Nephron (organoid): Measurements from ENCODE around the gene CACNA2D1.

Source experiments
- H3K27ac Mint-ChIP-seq, 3 experiments: 2 replicates each; pipeline ENCODE4 v1.8.0; 2020; ENCODE audit warnings: mixed read lengths in 3 of 3, mild to moderate bottlenecking in 2 of 3, moderate library complexity in 1 of 3
- H3K27me3 Mint-ChIP-seq: 2 replicates; pipeline ENCODE4 v1.8.0; 2021; ENCODE audit warnings: low read depth, mild to moderate bottlenecking, moderate library complexity, mixed read lengths
- H3K36me3 Mint-ChIP-seq: 2 replicates; pipeline ENCODE4 v1.8.0; 2020; ENCODE audit warnings: low read depth, mixed read lengths
- H3K4me1 Mint-ChIP-seq: 2 replicates; pipeline ENCODE4 v1.8.0; 2020; ENCODE audit warnings: mixed read lengths
- H3K4me3 Mint-ChIP-seq, 3 experiments: 2 replicates each; pipeline ENCODE4 v1.8.0; 2020; ENCODE audit warnings: mild to moderate bottlenecking in 3 of 3, mixed read lengths in 3 of 3, moderate library complexity in 2 of 3
- H3K9me3 Mint-ChIP-seq: 2 replicates; pipeline ENCODE4 v1.8.0; 2020; ENCODE audit warnings: mixed read lengths
- TF ChIP-seq, protein P1 (sequence below), 3 experiments: fragments of 200-600 bp; sonication (generic); IDR thresholded peaks; one replicate each; pipeline ENCODE4 v1.5.0; 2021; ENCODE audit warnings: antibody characterized with exemption in 3 of 3; ENCODE audit not compliant: unreplicated experiment in 3 of 3

CACNA2D1 gene

DNA sequence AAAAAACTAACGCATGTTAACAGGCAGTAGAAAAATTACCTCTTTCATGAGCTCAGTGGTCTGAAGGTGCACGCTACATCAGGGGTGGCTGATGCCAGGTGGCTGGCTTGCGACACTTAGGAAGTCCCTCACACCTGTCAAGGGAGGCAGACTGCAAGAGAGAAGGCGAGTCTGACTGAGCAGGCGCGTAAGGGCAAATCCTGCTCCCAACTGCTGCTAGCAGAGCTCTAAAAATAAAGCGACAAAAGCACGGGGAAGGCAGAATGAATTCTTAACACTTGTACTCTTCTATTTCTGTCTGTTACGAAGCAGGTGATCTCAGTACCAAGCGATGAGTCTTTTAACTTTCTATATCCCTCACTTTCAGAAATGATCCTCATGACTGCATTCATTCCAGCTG is 33.1 kb downstream of the CACNA2D1 start:
- Mint-ChIP-seq H3K9me3 (no peaks in the 10 kb centered on the region), H3K4me1 (peaks cover 39% of the 10 kb centered on the region), H3K4me3 (peak overlapping the region in 1 of 3 experiments; percentile 48), H3K27me3 (no peaks in the 10 kb centered on the region), H3K27ac (peak overlapping the region; percentile 20 to 43 (median 34)), H3K36me3 (peaks cover 18% of the 10 kb centered on the region)
- TF ChIP-seq, protein P1, sequence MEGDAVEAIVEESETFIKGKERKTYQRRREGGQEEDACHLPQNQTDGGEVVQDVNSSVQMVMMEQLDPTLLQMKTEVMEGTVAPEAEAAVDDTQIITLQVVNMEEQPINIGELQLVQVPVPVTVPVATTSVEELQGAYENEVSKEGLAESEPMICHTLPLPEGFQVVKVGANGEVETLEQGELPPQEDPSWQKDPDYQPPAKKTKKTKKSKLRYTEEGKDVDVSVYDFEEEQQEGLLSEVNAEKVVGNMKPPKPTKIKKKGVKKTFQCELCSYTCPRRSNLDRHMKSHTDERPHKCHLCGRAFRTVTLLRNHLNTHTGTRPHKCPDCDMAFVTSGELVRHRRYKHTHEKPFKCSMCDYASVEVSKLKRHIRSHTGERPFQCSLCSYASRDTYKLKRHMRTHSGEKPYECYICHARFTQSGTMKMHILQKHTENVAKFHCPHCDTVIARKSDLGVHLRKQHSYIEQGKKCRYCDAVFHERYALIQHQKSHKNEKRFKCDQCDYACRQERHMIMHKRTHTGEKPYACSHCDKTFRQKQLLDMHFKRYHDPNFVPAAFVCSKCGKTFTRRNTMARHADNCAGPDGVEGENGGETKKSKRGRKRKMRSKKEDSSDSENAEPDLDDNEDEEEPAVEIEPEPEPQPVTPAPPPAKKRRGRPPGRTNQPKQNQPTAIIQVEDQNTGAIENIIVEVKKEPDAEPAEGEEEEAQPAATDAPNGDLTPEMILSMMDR (IDR thresholded peaks at IDR 0.05; ENCODE audit: unreplicated experiment in 3 of 3): no peak

DNA sequence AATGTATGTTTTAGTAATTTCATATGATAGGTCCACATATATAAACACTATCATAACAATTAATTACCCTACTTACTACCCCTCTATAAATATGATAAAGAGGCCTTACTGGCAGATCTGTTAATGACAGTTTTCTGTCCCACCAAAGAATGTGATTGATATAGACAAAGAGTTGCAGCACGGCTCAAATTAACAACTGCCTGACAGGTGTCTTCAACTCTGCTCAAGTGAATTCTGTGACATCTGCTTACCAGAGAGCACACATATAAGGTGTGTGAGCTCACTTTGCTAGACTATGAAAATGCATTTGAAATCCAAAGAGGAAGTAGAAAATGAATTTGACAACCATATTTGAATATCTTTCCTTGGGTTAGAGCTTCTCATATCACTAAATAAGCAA is 36.6 kb downstream of the CACNA2D1 start:
- no peaks in the 10 kb centered on the region for H3K9me3 Mint-ChIP-seq
- H3K4me1 Mint-ChIP-seq: peaks cover 52% of the 10 kb centered on the region
- no peak overlapping the region for H3K4me3 Mint-ChIP-seq

DNA sequence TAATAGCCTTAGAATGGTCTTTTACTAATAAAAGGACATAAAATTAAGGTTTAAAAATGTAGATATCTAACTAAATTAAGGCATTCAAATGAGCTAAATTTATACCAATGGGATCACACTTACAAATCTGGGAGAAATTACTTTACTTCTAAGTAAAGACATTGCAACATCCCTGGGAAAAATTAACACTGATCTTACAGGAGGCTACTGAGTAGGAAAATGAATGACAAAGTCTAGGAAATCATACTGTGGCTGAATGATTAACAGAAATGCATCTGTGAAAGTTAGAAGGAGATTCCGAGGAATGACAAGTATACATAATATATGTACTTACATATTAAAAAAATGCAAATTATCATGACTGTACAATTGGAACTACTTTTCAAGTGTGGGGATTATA is 38.3 kb downstream of the CACNA2D1 start:
- peaks cover 37% of the 10 kb centered on the region for H3K36me3 Mint-ChIP-seq
- peak overlapping the region; percentile 38 to 95 (median 42) for H3K27ac Mint-ChIP-seq
- H3K4me1 Mint-ChIP-seq: peaks cover 44% of the 10 kb centered on the region
- H3K27me3 Mint-ChIP-seq: no peaks in the 10 kb centered on the region
- TF ChIP-seq, protein P1 (IDR thresholded peaks at IDR 0.05; ENCODE audit: unreplicated experiment in 3 of 3): no peak
- H3K9me3 Mint-ChIP-seq: no peaks in the 10 kb centered on the region
- H3K4me3 Mint-ChIP-seq: no peak overlapping the region

More for the DNA sequence above, 36.6 kb downstream of the CACNA2D1 start:
- TF ChIP-seq, protein P1 (IDR thresholded peaks at IDR 0.05; ENCODE audit: unreplicated experiment in 3 of 3): no peak
- H3K36me3 Mint-ChIP-seq: peaks cover 33% of the 10 kb centered on the region
- H3K27me3 Mint-ChIP-seq: no peaks in the 10 kb centered on the region
- peak overlapping the region in 2 of 3 experiments; percentile 25 to 57 for H3K27ac Mint-ChIP-seq

DNA sequence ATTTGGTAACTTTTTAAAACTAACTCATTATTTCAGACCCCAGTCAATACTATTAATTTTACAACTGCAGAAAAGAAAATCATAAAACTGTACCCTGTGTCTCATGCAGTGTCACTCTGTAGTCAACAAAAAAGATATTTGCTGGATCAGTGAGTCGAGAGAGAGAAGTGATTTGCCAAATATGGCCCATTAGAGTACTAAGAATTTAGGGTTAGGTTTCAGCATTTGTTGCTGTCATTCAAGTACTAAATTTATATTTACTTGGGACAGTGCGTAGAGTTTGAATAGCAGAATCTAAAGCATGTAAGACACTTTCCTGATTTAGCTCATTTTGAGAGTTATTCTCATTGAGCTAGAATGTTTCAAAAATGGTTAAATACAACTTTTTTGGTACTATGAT is 38.9 kb downstream of the CACNA2D1 start:
- Mint-ChIP-seq H3K27ac (peak overlapping the region; percentile 42 to 95 (median 93)), H3K9me3 (no peaks in the 10 kb centered on the region), H3K4me3 (peak overlapping the region in 1 of 3 experiments; percentile 38), H3K4me1 (peaks cover 42% of the 10 kb centered on the region), H3K36me3 (peaks cover 40% of the 10 kb centered on the region), H3K27me3 (no peaks in the 10 kb centered on the region)
- TF ChIP-seq, protein P1 (IDR thresholded peaks at IDR 0.05; ENCODE audit: unreplicated experiment in 3 of 3): no peak

DNA sequence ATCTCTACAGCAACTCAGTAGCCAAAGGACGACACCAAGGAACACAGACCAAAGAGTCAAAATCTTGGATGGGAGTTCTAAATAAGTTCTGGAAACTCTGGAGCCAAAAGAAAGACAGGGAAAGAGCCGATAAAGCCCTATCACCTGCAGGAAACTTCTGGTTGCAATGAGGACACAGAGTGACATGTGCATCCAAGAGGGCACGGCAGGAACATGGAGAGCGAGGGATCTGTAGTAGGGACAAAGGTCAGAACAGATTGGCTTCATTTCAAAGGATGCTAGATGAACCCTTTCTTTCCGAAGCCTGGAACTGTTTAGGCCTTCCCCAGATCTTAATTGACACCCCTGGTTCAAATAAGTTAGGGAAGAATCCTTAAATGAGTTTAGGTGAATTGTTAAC is 39.5 kb downstream of the CACNA2D1 start:
- Mint-ChIP-seq H3K9me3 (no peaks in the 10 kb centered on the region), H3K36me3 (peaks cover 42% of the 10 kb centered on the region), H3K4me3 (peak overlapping the region in 1 of 3 experiments; percentile 42), H3K27me3 (no peaks in the 10 kb centered on the region), H3K4me1 (peaks cover 42% of the 10 kb centered on the region), H3K27ac (peak overlapping the region; percentile 42 to 95 (median 93))
- TF ChIP-seq, protein P1 (IDR thresholded peaks at IDR 0.05; ENCODE audit: unreplicated experiment in 3 of 3): no peak

DNA sequence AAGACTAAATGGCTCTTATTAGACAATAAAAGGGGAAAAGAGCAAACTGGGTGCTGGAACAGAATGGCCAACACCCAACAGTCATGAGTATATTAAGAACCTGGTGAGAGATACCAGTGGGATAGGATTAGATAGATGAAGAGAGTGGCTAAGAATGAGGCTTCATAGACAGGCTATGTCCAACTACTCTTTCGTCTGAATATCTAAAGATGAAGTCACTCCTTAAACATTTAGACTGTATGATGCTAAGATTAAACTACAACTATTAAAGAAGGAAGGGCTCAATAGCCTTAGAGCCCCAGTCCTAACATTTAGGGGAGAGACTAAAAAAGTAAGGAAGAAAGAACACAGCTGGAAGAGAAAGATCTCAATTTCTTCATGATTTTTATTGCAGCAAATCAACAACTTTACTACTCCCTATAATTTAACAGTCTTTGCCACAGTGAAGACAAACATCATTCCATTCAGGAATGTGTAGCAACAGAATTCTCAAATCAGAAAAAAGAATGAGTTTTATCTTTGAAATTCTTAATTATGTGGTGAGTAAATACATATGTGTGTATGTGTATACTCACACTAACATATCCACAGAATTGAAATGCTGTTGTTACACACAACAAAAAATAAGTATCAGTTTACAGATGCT is 45.6 kb downstream of the CACNA2D1 start:
- H3K36me3 Mint-ChIP-seq: peaks cover 28% of the 10 kb centered on the region
- H3K9me3 Mint-ChIP-seq: peaks cover 3% of the 10 kb centered on the region
- no peaks in the 10 kb centered on the region for H3K27me3 Mint-ChIP-seq
- no peak overlapping the region for H3K27ac Mint-ChIP-seq
- TF ChIP-seq, protein P1 (IDR thresholded peaks at IDR 0.05; ENCODE audit: unreplicated experiment in 3 of 3): no peak
- H3K4me3 Mint-ChIP-seq: no peak overlapping the region
- peaks cover 8% of the 10 kb centered on the region for H3K4me1 Mint-ChIP-seq
